IPS-NIHi7 (cell line): ENCODE measurements around the gene DNAJB1.
A peak's percentile ranks its signal among the peaks of the same experiment; 100 is the strongest.
"Not testable (repeated sequence)": the region's sequence is repeated elsewhere in the genome, so short reads cannot be mapped to it uniquely, and the experiment has no call there.

Experiments
- DNase-seq: peaks from one replicate; pipeline ENCODE4 v3.0.0; 2012; ENCODE audit warnings: mixed read lengths; ENCODE audit errors: extremely low spot score

The DNAJB1 gene

DNA sequence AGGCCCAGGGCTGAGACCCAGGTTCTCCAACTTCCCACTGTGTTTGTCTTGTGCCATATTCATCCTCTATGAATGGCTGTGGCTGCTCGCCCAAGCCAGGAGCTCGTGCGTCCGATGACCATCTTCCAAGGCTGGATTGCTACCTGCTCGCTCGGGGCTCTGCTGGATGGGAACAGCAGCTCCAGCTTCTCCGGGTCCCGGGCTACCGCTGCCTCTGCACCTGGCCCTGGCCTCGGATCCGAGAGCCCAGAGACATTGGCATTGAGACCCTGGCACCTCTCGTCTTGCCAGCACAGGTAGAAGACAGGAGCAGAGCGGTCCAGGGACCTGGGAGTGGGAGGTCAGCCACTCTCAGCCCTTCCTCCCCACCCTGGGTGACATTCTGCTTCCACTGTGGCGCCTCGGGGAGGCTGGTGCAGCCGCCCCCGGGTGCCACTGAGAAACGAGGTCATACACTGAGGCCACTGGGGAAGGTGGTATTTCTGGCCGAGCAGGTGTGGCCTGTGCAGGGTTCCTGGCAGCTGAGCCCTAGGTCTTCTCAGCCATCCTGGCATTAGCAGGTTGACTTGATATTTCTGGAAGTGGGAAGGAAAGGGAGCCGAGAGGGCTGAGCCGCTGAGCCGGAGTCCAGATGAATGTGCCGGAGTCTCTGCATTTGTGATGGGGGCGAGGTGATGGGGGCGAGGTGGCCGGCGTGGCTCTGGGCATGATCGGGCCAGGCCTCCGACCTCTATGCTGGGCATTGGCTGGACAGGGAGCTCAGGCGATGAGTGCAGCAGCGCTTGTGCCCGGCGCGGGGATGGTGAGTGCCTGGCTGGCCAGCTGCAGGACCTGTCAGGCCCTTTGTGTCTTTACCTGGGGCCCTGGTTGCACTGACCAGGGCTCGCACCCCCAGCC lies 35.1 kb upstream of the DNAJB1 start:
- no peak for DNase-seq

DNA sequence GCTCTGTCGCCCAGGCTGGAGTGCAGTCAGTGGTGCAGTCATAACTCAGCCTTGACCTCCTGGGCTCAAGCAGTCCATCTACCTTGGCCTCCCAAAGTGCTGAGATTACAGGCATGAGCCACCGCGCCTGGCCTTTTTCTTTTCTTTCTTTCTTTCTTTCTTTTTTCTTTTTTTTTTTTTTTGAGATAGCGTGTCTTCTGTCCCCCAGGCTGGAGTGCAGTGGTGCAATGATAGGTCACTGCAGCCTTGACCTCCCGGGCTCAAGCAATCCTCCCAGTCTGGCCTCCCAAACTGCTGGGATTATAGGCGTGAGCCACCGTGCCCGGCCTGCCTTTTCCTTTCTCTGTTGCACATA lies 33.8 kb upstream of the DNAJB1 start:
- not testable (repeated sequence) for DNase-seq

DNA sequence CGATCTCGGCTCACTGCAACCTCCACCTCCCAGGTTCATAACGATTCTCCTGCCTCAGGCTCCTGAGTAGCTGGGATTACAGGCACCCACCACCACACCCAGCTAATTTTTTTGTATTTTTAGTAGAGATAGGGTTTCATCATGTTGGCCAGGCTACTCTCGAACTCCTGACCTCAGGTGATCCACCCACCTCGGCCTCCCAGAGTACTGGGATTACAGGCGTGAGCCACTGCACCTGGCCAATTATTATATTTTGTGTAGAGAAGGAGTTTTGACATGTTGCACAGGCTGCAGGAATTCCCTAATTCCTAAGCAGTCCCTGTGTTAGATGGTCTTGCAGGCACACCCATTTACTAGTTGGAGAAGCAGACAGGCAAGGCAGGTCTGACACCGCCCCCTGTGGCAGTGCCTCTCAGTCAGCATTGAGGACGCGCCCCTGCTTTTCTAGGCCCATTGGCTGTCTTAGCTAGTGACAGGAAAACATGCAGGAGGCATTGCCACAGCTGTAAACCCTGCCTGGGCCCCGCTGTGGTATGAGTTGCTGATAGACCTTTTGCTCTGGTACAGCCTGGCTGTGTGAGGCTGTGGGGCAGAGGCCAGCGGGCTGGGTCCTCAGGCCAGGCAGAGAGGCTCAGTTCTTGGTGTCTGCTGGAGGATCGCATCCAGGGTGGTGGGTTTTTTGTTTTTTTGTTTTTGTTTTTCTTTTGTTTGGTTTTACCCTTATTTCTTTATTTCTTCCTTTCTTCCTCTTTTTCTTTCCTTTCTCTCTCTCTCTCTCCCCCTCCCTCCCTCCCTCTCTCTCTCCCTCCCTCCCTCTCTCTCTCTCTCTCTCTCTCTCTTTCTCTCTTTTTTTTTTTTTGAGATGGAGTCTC lies 33.2 kb upstream of the DNAJB1 start:
- DNase-seq, result peak; percentile 79

DNA sequence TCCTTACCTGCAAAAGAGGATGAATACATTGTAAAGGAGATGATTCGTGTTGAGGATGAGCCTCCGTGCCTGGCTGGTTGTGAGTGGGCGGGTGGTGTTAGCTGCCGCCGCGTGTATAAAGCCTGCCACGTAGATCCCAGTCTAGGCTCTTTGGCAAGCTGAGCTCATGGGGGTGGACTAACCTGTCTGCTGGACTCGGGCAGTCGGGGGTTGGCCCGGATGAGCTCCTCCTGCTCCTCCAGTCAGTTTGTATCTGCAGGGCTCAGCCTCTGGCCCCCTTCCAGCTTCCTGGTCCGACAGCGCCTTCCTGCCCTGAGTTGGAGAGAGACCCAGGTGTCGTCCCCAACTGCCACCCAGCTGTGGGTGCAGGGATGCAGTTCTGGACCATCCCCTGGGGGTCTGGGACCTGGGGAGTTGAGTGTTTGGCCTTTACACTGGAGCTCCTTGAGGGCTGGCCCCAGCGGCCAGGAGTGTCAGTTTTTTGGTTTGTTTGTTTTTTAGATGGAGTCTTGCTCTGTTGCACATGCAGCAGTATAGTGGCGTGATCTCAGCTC lies 32.1 kb upstream of the DNAJB1 start:
- no peak for DNase-seq

DNA sequence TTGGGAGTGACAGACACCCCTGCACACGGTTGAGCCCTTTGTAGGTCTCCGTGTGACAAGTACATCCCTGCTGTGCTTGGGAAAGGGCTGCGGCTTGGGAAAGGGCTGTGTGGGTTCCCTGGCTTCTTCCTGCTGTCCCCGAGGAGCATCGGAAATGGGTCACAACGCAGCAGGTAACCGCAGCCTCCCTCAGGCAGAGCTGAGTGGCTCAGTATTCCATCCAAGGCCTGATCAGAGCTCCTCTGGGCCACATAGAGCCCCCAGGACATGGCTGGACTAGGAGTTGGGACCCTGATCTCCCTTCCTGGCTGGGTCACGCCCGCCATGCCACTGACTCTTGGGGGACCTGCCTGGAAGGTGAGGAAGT lies 27.5 kb upstream of the DNAJB1 start:
- no peak for DNase-seq

DNA sequence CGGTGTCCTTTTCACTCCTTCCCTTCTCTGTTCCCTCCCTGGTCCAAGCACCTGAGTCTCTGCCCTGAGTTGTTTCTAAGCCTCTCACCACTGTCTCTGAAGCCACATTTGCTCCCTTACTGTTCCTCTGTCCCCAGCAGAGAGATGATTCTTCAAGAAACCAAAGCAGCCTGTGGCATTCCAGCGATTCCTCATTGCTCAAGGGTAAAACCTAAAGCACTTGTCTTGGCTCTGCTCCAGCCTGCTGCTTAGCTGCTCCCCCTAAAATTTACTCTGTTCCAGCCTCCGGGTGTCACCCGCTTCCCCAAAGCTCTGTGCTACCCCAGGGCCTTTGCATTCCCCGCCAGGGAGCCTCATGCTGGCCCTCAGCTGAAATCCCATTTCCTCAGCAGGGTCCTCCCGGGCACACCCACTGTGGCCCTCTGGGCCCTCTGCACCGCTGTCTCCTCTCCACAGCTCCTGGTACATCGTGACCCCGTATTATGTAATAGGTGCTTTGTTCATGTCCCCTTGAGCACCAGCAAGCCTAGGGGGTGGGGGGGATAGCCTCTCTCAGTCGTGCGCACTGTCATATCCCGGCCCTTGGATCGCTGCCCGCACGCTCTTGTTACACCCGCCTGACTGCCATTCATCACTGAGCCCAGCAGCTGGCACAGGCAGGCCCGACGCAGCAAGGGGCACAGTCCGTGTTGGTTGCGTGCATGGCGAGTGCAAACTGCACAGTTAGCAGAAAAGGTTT lies 26.9 kb upstream of the DNAJB1 start:
- peak; percentile 5 for DNase-seq

DNA sequence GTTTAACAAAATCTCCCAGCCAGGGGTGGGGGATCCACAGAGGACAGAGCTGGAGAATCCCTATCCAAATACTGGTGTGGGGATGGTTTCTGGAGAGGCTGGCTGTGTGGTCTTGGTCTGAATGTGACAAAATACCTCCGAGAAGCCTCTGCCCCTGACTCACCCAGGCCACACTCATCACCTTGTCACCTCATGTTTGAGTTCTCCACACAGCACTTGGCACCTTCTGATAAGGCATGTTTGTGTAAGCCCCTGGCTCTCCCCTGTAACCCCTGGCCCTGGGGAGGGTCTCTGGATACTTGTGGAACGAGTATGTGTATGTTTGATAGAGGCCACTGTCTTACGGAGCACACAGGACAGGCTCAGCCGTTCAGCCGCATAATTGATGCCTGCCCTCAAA lies 25.9 kb upstream of the DNAJB1 start:
- peak; percentile 12 for DNase-seq

DNA sequence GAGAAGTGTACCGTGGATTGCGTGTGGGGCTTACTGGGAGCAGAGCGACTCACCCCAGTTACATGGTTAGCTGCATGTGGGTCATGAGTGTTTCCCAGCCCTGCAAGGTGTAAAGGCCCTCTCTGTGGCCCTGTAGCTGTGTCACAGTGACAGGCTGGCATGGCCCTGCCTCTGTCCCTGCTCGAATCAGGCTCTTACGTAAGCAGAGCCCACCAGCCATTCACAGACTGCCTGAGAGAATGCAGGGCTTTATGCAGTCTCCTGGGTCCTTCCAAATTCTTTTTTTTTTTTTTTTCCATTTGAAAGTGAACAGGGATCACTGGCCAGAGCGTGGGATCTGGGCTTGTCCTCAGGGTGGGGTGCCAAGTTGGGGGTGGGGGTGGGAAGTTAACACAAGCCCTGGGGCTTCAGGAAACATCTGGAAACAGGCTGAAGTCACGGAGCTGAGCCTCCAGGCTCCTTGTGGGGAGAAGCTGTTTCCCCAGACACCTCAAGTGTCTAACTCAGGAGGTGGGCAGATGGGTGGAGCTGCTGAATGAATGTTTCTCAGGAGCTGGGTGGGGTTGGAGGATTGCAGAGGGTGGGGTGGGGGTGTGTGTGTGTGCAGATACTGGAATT lies 24.6 kb upstream of the DNAJB1 start:
- peak; percentile 10 for DNase-seq

DNA sequence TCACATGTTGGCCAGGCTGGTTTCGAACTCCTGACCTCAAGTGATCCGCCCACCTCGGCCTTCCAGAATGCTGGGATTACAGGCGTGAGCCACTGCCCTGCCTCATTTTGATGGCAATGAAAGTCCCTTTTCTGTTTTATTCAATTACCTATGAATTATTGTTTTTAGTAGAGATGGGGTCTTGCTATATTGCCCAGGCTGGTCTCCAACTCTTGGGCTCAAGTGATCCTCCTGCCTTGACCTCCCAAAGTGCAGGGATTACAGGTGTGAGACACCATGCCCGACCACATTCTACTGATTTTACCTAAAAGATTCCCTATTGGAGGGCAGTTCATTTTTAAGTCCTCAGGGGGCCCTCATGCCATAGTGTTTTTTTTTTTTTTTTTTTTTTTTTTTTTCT lies 23.8 kb upstream of the DNAJB1 start:
- not testable (repeated sequence) for DNase-seq

DNA sequence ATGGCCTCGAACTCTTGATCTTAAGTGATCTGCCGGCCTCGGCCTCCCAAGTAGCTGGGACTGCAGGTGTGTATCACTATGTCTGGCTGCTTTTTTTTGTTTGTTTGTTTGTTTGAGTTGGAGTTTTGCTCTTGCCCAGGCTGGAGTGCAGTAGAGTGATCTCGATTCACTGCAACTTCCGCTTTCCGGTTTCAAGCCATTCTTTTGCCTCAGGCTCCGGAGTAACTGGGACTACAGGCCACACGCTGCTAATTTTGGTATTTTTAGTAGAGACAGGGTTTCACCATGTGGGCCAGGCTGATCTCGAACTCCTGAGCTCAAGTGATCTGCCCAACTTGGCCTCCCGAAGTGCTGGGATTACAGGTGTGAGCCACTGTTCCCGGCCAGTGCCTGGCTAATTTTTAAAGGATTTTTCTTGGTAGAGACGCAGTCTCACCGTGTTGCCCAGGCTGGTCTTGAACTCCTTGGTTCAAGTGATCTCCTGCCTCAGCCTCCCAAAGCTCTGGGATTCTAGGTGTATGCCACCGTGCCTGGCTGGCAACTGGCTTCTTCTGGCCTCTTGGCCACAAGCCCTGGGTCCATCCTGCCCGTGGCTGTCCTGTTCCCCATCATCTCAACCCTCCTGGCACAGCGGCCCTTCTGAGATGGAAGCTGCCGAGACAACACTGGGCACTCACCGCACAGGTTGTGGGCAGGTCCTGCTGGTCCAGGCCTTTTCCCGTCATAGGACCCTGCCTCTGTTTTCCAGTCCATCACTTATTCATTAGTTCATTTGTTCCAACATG lies 22.7 kb upstream of the DNAJB1 start:
- DNase-seq, result no peak

DNA sequence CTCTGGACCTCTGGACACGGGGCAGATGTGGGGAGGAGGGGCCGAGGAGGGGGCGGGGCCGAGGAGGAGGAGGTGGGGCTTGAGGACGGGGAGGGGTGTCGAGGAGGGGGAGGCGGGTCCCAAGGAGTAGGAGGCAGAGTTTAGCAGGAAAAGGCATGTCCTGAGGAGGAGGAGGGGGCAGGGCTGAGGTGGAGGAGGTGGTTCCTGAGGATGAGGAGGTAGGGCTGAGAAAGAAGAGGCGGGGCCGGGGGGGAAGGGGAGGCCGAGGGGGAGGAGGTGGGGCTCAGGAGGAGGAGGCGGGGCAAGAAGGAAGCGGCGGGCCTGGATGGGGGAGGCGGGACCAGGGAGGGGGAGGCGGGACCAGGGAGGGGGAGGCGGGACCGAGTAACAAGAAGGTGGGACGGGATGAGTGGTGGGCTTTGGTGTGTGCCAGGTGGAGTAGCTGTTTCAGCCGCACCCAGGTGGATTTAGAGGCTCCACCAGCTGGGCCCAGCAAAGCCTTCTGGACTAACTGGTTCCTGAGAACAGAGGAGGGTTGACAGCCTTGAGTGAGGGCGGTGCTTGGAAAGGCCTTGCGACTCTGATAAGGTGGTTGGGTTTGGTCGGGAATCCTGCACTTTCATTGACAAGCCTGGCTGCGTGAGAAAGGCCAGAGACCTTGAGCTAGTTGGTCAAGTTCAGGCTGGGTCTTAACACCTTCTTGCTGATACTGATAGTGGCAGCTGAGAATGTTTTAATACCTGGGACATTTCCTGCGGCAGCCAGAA lies 18.9 kb upstream of the DNAJB1 start:
- peak; percentile 94 for DNase-seq

DNA sequence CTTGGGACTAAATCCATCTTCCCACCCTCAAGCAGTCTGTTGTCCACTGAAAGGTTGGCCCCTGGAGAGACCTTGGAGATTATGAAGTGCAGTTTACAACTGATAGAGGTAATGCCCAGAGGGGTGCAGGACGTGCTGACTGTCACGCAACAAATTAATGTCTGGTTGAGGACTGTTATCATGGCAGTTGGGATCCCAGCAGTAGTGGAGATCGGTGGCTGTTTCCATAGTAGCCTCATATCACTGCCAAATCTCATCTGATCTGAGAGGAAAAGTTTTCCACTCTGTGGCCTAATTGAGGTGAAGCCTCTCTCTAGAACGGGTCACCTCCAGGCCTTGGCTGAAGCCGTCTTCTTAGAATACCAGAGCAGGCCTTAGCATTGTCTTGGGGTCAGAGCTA lies 15.3 kb upstream of the DNAJB1 start:
- no peak for DNase-seq

DNA sequence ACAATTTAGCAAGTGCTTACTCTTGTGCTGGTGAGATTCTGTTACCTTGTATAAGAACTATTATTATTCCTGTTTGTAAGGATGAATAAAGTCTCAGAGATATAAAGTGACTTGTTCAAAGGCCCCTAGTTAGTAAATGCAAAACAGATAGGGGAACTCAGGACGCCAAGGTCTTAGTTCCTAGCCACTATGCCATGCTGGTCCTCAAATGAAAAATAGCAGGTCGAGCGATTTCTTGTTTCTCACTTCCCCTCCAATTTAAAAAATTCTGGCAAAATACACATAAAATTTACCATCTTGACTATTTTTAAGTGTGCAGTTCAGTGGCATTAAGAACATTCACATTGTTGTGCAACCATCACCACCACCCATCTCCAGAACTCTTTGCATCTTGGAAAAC lies 12.3 kb upstream of the DNAJB1 start:
- no peak for DNase-seq

DNA sequence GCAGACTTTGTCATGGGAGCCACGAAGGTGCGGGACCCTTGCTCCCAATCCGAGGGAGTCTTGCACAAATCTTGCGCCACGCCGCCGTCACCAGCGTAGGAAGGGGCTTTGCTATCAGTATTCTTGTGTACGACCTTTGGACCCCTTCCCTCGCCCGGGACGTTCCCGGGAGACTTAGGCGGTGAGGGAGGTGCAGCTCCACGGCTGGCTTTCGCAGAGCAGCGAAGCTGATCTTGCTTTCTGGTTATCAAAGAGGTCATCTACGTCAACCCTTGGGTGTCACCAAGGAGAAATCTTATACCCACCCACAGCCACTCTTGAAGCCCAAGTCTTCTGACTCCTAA lies 11.8 kb upstream of the DNAJB1 start:
- DNase-seq, result no peak

DNA sequence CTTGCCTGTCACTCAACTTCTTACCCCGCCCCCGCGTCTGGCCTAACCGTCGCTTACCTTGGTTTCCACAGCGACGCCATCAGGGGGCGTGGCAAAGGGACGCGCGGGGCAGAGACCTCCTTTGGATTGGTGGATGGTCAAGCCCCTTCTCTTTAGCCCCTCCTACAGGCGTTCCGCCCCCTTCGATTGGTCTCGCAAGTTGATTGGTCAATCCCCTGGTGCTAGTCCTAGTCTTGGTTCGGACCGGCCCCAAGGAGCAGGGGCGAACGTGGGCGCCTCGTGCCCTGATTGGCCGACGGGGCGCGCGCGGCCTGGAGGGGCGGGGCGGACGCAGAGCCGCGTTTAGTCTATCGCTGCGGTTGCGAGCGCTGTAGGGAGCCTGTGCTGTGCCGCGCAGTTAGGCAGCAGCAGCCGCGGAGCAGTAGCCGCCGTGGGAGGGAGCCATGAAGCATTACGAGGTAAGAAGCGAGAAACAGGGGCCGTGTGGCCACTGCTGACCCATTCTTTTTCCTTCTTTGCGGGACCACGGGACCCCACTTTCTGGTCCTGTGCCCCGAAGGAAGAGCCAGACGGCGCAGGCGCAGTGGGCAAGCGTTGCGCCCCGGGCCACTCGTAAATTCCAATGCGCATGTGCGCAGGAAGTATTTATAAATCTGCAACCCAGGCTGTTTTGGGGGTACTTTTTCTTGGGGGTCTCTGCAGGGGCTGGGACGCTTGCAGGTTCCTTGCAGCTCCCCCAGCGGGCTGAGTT lies 11.2 kb upstream of the DNAJB1 start, which contains the start of gene TECR:
TECR (plus strand) TSS at position 341 of the 751 bp plus-strand sequence; CDS start at position 444, 103 bp downstream.
- DNase-seq, result peak; percentile 96

DNA sequence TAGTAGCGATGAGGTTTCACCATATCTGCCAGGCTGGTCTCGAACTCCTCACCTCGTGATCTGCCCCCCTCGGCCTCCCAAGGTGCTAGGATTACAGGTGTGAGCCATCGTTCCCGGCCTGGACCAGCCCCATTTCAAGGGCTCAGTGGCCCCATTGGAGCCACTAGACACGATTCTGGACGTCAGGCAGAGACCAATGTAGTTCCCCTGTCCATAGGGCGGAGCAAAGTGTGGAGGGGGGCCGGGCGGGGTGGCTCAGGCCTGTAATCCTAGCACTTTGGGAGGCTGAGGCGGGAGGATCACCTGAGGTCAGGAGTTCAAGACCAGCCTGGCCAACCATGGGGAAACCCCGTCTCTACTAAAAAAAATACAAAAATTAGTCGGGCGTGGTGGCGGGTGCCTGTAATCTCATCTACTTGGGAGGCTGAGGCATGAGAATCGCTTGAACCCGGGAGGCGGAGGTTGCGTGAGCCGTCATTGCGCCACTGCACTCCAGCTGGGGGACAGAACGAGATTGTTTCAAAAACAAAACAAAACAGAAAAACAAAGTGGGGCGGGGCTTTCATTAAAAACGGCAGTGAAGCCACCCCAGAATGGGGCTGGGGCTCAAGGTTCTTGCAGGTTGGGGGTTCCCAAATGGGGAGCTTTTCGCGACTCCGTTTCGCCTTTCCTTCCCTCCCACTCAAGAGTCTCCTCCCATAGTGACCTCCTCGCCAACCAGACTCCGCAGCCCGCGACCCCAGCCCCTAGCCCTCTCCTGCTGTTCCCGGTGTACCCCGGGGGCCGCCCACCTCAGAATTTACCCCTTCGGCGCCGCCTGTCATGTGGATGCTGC lies 10.4 kb upstream of the DNAJB1 start:
- no peak for DNase-seq

DNA sequence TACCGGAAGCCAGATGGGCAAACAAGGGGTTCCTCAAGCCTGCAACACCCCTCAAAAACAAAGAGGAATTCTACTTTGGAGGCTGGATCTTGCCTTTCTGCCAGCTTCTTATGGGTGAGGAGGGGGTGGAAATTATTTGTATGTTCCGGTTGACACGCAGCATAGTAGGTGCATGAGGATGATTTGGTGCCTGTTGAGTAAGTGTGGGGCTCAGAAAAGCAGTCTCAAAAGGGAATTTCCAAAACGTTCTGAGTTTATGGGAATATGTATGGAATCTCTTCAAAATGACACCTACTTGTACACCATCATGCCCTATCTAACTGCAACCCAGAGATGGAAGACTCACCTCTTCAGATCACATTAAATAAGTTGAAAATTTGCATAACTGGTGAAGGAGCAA lies 8.2 kb upstream of the DNAJB1 start:
- DNase-seq, result no peak

DNA sequence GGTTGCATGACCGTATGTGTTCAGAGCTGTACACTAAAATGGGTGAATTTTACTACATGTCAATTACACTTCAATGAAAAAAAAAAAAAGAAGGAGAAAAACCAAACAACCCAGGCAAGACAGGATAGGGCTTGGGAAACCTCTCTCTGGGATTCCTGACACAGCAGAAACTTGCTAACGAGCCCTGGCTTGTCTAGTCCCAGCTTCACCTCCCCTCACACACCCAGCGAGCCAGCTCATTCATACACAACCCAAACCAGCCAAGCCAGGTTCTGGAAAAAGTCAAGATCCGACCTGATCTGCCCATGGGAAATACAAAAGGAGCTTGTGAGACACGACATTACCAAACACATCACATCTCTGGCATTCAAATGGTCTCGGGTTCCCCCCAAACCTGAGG lies 7.5 kb upstream of the DNAJB1 start:
- DNase-seq, result no peak
